Epithelial cell of esophagus (primary cell): ENCODE data around the gene SYAP1.

Experiments
- DNase-seq: peaks from one replicate; pipeline ENCODE4 v3.0.0; 2010; ENCODE audit warnings: low read depth
- H3K4me3 ChIP-seq: 2 replicates; pipeline ENCODE4 v1.5.1; 2011; ENCODE audit warnings: mild to moderate bottlenecking, low read length, control low read depth
- TF ChIP-seq, protein P1 (sequence below): IDR thresholded peaks from 2 replicates; pipeline ENCODE4 v1.5.1; 2011; ENCODE audit warnings: low read depth, mild to moderate bottlenecking, low read length, control low read depth, inconsistent platforms; ENCODE audit not compliant: insufficient read depth; ENCODE audit errors: missing control alignments

Gene SYAP1, protein sequence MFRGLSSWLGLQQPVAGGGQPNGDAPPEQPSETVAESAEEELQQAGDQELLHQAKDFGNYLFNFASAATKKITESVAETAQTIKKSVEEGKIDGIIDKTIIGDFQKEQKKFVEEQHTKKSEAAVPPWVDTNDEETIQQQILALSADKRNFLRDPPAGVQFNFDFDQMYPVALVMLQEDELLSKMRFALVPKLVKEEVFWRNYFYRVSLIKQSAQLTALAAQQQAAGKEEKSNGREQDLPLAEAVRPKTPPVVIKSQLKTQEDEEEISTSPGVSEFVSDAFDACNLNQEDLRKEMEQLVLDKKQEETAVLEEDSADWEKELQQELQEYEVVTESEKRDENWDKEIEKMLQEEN

DNA sequence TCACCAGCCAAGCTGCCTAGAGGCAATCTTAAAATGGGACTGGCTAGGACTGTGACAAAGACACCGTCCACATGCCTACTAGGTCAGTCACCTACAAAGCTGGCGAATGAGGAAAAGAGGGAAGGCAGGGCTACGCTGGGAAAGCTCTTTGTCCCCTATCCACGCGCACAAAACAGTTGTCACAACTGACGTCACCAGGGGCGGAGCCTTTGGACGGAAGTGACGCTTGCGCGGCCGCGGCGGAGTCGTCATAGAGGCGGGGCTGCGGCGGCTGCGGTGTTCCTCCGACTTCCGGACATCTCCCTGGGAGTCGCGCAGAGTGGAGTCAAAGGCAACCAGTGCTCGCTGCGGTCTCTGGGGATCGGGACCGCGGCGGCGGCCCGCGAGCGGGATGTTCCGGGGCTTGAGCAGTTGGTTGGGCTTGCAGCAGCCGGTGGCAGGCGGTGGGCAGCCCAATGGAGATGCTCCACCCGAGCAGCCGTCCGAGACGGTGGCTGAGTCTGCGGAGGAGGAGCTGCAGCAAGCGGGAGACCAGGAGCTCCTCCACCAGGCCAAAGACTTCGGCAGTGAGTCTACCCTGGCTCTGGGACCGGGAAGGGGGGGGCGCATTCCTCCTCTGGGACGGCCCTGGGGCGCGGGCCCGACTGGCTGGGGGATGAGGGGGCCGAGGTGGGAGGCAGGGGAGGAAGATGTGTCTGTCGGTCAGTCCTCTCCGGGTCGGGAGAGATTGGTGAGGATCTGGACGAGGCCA, at the start of gene SYAP1:
Gene SYAP1, plus strand, starts transcription at position 279 of the 751 bp plus-strand sequence. Its CDS starts 113 bp downstream, at position 392.
- peak; percentile 94 for DNase-seq
- TF ChIP-seq, protein P1, sequence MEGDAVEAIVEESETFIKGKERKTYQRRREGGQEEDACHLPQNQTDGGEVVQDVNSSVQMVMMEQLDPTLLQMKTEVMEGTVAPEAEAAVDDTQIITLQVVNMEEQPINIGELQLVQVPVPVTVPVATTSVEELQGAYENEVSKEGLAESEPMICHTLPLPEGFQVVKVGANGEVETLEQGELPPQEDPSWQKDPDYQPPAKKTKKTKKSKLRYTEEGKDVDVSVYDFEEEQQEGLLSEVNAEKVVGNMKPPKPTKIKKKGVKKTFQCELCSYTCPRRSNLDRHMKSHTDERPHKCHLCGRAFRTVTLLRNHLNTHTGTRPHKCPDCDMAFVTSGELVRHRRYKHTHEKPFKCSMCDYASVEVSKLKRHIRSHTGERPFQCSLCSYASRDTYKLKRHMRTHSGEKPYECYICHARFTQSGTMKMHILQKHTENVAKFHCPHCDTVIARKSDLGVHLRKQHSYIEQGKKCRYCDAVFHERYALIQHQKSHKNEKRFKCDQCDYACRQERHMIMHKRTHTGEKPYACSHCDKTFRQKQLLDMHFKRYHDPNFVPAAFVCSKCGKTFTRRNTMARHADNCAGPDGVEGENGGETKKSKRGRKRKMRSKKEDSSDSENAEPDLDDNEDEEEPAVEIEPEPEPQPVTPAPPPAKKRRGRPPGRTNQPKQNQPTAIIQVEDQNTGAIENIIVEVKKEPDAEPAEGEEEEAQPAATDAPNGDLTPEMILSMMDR = no peak
- peak within 1 kb of the TSS; percentile 61 for H3K4me3 ChIP-seq

DNA sequence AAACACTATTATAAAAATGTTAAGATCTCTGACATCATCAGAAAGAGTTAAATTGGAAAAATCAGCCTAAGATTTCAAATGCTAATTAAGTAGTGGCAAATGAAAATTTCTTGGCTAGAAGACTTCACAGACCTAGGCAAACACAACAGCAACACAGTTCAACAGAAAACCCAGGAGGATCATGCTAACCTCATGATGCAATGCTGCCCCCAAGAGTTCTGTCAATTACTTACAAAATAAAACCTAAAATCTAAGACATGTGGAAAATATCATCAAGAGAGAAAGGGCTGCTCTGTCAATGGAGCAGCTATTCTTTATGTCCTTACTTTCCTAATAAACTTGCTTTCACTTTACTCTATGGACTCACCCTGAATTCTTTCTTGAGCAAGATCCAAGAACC, 48.4 kb upstream of the SYAP1 start:
- peak; percentile 46 for DNase-seq

DNA sequence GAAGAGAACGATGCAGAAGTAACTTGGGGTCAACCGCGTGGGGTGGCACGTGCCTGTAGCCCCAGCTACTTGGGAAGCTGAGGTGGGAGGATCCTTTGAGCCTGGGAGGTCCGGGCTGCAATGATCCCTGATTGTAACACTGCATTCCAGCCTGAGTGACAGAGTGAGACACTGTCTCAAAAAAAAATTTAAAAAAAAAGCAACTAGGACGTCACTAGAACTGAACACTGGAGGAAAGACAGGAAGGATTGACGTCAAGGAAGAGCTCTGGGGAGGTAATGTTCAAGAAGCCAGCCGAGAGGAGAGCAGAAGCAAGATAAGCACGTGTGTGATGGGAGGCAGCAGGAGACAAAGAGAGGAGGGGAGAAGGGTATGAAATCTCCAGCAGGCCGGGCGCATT, 40.7 kb upstream of the SYAP1 start:
- DNase-seq = no peak
- TF ChIP-seq, protein P1 = no peak
- H3K4me3 ChIP-seq = no peak overlapping the region

More for the DNA sequence above, 48.4 kb upstream of the SYAP1 start:
- no peak overlapping the region for H3K4me3 ChIP-seq
- TF ChIP-seq, protein P1 = peak; percentile 33

DNA sequence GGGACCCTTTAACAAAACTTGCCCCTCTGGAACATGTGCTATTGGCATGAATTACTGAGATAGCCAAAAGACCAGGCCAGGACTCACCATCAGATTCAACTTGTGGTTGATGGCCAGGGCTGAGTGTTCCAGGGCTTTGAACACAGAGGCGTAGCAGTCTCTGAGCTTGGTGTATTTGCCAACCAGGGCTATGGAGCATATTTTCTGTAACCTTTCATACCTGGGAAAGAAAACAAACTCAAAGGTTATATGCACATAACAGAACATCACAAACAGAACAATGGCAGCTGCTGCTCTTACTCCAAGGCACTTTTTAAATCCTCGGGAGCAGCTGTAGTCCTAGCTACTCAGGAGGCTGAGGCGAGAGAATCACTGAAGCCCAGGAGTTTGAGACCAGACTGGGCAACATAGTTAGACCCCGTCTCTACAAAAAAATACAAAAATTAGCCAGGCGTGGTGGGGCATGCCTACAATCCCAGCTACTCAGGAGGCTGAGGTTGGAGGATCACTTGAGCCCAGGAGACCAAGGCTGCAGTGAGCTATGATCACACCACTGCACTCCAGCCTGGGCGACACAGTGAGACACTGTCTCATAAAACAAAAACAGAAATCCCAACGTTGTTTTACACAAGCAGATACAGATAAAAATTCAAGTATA, 36.3 kb upstream of the SYAP1 start:
- DNase-seq = no peak
- H3K4me3 ChIP-seq = no peak overlapping the region
- TF ChIP-seq, protein P1 = no peak

DNA sequence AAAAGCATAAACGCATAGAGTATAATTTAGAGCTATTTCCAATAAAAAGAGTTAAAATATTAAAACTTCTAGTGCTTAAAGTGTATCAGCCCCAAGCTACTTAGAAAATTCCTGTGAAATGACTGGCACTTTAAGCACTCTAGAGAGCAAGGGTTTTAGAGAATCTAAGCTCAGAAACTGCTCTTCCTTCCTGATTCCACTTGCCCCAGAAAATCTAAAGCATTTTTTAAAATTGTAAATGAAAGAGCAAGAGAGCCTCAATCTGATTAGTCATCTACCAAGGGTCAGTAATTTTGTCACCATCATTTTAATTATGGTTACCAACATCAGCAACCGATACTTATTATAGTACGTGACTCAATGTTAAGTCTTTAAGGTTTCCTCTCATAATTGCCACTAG, 31.9 kb upstream of the SYAP1 start:
- DNase-seq = no peak
- H3K4me3 ChIP-seq = no peak overlapping the region
- TF ChIP-seq, protein P1 = no peak

DNA sequence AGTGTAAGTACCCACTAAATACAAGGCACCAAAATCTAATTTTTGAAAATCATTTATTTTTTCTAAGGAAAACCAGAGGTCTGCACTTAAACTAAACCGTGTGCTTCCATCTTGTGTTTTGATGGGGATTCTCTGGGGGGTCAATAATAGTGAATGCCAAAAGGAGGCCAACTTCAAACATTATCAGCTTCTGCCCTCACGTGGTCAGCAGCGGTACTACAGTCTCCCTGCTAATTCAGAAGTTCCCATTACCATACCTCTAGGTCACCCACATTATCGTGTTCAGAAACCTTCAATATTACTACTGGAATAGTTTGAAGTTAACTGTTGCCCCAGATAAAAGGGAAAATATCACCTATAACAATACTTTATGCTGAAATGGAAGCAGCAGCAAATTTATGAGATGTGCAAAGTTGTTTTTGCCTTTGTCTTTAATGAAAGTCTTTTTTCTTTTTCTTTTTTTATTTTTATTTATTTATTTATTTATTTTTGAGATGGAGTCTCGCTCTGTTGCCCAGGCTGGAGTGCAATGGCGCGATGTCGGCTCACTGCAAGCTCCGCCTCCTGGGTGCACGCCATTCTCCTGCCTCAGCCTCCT, 24.2 kb upstream of the SYAP1 start:
- DNase-seq = peak; percentile 52
- TF ChIP-seq, protein P1 = peak; percentile 75

More for the DNA sequence above, 24.2 kb upstream of the SYAP1 start:
- no peak overlapping the region for H3K4me3 ChIP-seq
